K562 (cell line): Measurements from ENCODE around the gene RAP1A. TPM values are rescaled to one million over a fixed set of nuclear protein-coding genes. Genes with fewer than 3 reads are reported as not detected.
A peak's percentile ranks its signal among the peaks of the same experiment; 100 is the strongest.

ENCODE experiments used
- CAMTA2 ChIP-seq: fragments of 250-450 bp; sonication (Bioruptor Pico); conservative IDR thresholded peaks from 2 replicates; pipeline ENCODE4 v1.5.1; 2022
- E2F4 ChIP-seq: sonication (generic); formaldehyde crosslinking; IDR thresholded peaks from 2 replicates; pipeline ENCODE4 v1.8.0; 2022; ENCODE audit warnings: mild to moderate bottlenecking, low read depth, missing genetic modification reagents
- E2F5 ChIP-seq: sonication (generic); formaldehyde crosslinking; IDR thresholded peaks from 2 replicates; pipeline ENCODE4 v1.8.0; 2022; ENCODE audit warnings: mild to moderate bottlenecking, missing genetic modification reagents
- FOXP1 ChIP-seq: sonication (generic); formaldehyde crosslinking; IDR thresholded peaks from 2 replicates; pipeline ENCODE4 v1.8.0; 2022; ENCODE audit warnings: mild to moderate bottlenecking, missing genetic modification reagents
- GTF2E2 ChIP-seq: fragments of 200-800 bp; sonication (Bioruptor generic); IDR thresholded peaks from 2 replicates; pipeline ENCODE4 v1.6.1; 2016; ENCODE audit warnings: missing genetic modification characterization, missing compliant biosample characterization
- HDAC3 ChIP-seq: fragments of 450-650 bp; IDR thresholded peaks from 2 replicates; pipeline ENCODE4 v1.6.1; 2018; ENCODE audit warnings: borderline replicate concordance, mild to moderate bottlenecking, moderate library complexity; ENCODE audit not compliant: partially characterized antibody
- HDAC6 ChIP-seq: IDR thresholded peaks from 2 replicates; pipeline ENCODE4 v1.6.1; 2012; ENCODE audit warnings: low read depth, mild to moderate bottlenecking, control low read depth, inconsistent platforms, low read length, moderate library complexity
- HEY1 ChIP-seq: fragments of 250-450 bp; sonication (Bioruptor Pico); IDR thresholded peaks from 2 replicates; pipeline ENCODE4 v1.5.0; 2020; ENCODE audit warnings: mild to moderate bottlenecking, moderate library complexity, borderline replicate concordance
- HMGN3 ChIP-seq: IDR thresholded peaks from 2 replicates; pipeline ENCODE4 v1.6.1; 2011; ENCODE audit warnings: borderline replicate concordance, low read depth, mild to moderate bottlenecking, mixed read lengths, low read length; ENCODE audit not compliant: insufficient read length; ENCODE audit errors: extremely low read depth
- HSF4 ChIP-seq: fragments of 250-450 bp; sonication (Bioruptor Pico); IDR thresholded peaks from 2 replicates; pipeline ENCODE4 v2.1.2; 2022; ENCODE audit warnings: mild to moderate bottlenecking, moderate library complexity, borderline replicate concordance
- KLF1 ChIP-seq: fragments of 450-650 bp; IDR thresholded peaks from 2 replicates; pipeline ENCODE4 v1.6.1; 2016; ENCODE audit warnings: missing genetic modification characterization, missing compliant biosample characterization
- MYC ChIP-seq, 2 experiments: fragments of 250-450 bp in 1 of 2; sonication (Bioruptor Pico) in 1 of 2; IDR thresholded peaks; 2 replicates each; pipeline versions ENCODE4 v1.5.1 to v1.6.1; 2012 to 2021; ENCODE audit warnings: low read depth in 2 of 2, borderline replicate concordance in 1 of 2, improper control_type of control experiment in 1 of 2, low read length in 1 of 2, mild to moderate bottlenecking in 1 of 2, moderate library complexity in 1 of 2
- NR0B1 ChIP-seq: fragments of 450-650 bp; IDR thresholded peaks from one replicate; pipeline ENCODE4 v1.6.1; 2018; ENCODE audit warnings: mild to moderate bottlenecking, moderate library complexity; ENCODE audit not compliant: partially characterized antibody
- SMARCA5 ChIP-seq: fragments of 450-650 bp; IDR thresholded peaks from 2 replicates; pipeline ENCODE4 v1.6.1; 2016
- SNAPC5 ChIP-seq: fragments of 250-450 bp; sonication (Bioruptor Pico); IDR thresholded peaks from 2 replicates; pipeline ENCODE4 v1.8.0; 2021; ENCODE audit warnings: moderate library complexity, mild to moderate bottlenecking, inconsistent platforms
- TAF1 ChIP-seq: IDR thresholded peaks from 2 replicates; pipeline ENCODE4 v1.6.1; 2011; ENCODE audit warnings: mild to moderate bottlenecking, low read length, moderate library complexity; ENCODE audit not compliant: insufficient read depth, control insufficient read depth, severe bottlenecking; ENCODE audit errors: extremely low read depth
- TOE1 ChIP-seq, 2 experiments: fragments of 450-650 bp in 1 of 2; sonication (generic) in 1 of 2; formaldehyde crosslinking in 1 of 2; IDR thresholded peaks; 2 replicates each; pipeline versions ENCODE4 v1.7.1 to v1.8.0; 2016 to 2022; ENCODE audit warnings: borderline replicate concordance in 2 of 2, mild to moderate bottlenecking in 2 of 2, antibody characterized with exemption in 1 of 2, inconsistent platforms in 1 of 2, low read depth in 1 of 2, missing genetic modification reagents in 1 of 2, moderate library complexity in 1 of 2
- ZNF121 ChIP-seq: sonication (generic); formaldehyde crosslinking; conservative IDR thresholded peaks from 2 replicates; pipeline ENCODE4 v1.8.0; 2022; ENCODE audit warnings: missing genetic modification reagents
- ZNF175 ChIP-seq: fragments of 200-800 bp; sonication (Bioruptor generic); IDR thresholded peaks from 2 replicates; pipeline ENCODE4 v1.6.1; 2016; ENCODE audit warnings: low read depth, mild to moderate bottlenecking, missing genetic modification characterization, missing compliant biosample characterization
- ZNF184 ChIP-seq: sonication (generic); formaldehyde crosslinking; IDR thresholded peaks from 2 replicates; pipeline ENCODE4 v1.5.0; 2020; ENCODE audit warnings: missing genetic modification reagents
- ZNF253 ChIP-seq: fragments of 250-450 bp; sonication (Bioruptor Pico); conservative IDR thresholded peaks from 2 replicates; pipeline ENCODE4 v1.6.1; 2021; ENCODE audit warnings: mild to moderate bottlenecking
- ZNF511 ChIP-seq: sonication (generic); formaldehyde crosslinking; IDR thresholded peaks from 2 replicates; pipeline ENCODE4 v1.8.0; 2022; ENCODE audit warnings: mild to moderate bottlenecking, missing genetic modification reagents
- ZNF583 ChIP-seq: fragments of 250-450 bp; sonication (Bioruptor Pico); IDR thresholded peaks from 2 replicates; pipeline ENCODE4 v1.4.0; 2020
- polyA plus RNA-seq, 8 experiments: library from polyadenylated mRNA; depleted of rRNA in 4 of 8; stranded (reverse) in 5 of 8; unstranded in 3 of 8; fragments of >200 nt; fragmentation: Nextera tagmentation in 2 of 8; fragmentation: Illumina TruSeq in 1 of 8; extraction: Ambion mirVana in 2 of 8; extraction: Trizol in 1 of 8; gene quantifications; 2 replicates each; pipeline versions ENCODE4 v1.2.1 to v1.2.3, GENCODE V29; 2011 to 2014; ENCODE audit warnings: inconsistent platforms in 1 of 8, missing spikeins in 1 of 8
- total RNA-seq, 7 experiments: library from RNA; depleted of rRNA in 6 of 7; stranded (reverse); fragments of >200 nt in 6 of 7; fragmentation: Illumina TruSeq in 2 of 7; extraction: Trizol in 2 of 7; gene quantifications; 2 replicates each; pipeline versions ENCODE4 v1.2.1 to v1.2.3, GENCODE V29; 2011 to 2021; ENCODE audit warnings: low replicate concordance in 1 of 7

RAP1A gene
- total and polyA plus RNA-seq, 9 of the 15 experiments (the other 6 are each of a cell fraction or from before 2014, with no cell fraction given): 13.4 to 86.2 (median 32.5) TPM

GRCh38 chr1:111620441-111620971 is 917 bp downstream of the RAP1A start (continued):
- TF ChIP-seq E2F4 (CRISPR knock-in tag) (0 out of 2 replicates have a peak, but pooled peaks have one; percentile 56), ZNF121 (no peak), GTF2E2 (tag) (no peak), MYC (IDR thresholded peaks at IDR 0.05; ENCODE audit: low read depth, low read length) (peak; percentile 38; the same call in 1 of the 2 replicates), MYC (CRISPR knock-in tag; IDR thresholded peaks at IDR 0.05; ENCODE audit: borderline replicate concordance, low read depth) (no peak), ZNF175 (CRISPR knock-in tag) (no peak), CAMTA2 (no peak), HMGN3 (no peak), KLF1 (tag) (no peak), FOXP1 (peak; percentile 85; the same call in 1 of the 2 replicates), E2F5 (peak; percentile 53; the same call in 1 of the 2 replicates), ZNF511 (CRISPR knock-in tag) (no peak; the same call in 1 of the 2 replicates), HDAC6 (no peak), HDAC3 (no peak), ZNF583 (no peak), SNAPC5 (no peak), TOE1 (IDR thresholded peaks at IDR 0.05; ENCODE audit: borderline replicate concordance) (0 out of 2 replicates have a peak, but pooled peaks have one; percentile 24), TOE1 (CRISPR knock-in tag; IDR thresholded peaks at IDR 0.05; ENCODE audit: borderline replicate concordance, low read depth) (no peak), TAF1 (no peak), ZNF253 (CRISPR knock-in tag) (no peak), SMARCA5 (no peak), HEY1 (no peak), NR0B1 (no peak), HSF4 (no peak), ZNF184 (CRISPR knock-in tag) (no peak)
